Nephron (organoid): ENCODE data around the gene PPP4C.
A peak's percentile ranks its signal among the peaks of the same experiment; 100 is the strongest.

Experiments used
- H3K27ac Mint-ChIP-seq, 3 experiments: 2 replicates each; pipeline ENCODE4 v1.8.0; 2020; ENCODE audit warnings: mixed read lengths in 3 of 3, mild to moderate bottlenecking in 2 of 3, moderate library complexity in 1 of 3
- H3K27me3 Mint-ChIP-seq: 2 replicates; pipeline ENCODE4 v1.8.0; 2021; ENCODE audit warnings: low read depth, mild to moderate bottlenecking, moderate library complexity, mixed read lengths
- H3K36me3 Mint-ChIP-seq: 2 replicates; pipeline ENCODE4 v1.8.0; 2020; ENCODE audit warnings: low read depth, mixed read lengths
- H3K4me1 Mint-ChIP-seq: 2 replicates; pipeline ENCODE4 v1.8.0; 2020; ENCODE audit warnings: mixed read lengths
- H3K4me3 Mint-ChIP-seq, 3 experiments: 2 replicates each; pipeline ENCODE4 v1.8.0; 2020; ENCODE audit warnings: mild to moderate bottlenecking in 3 of 3, mixed read lengths in 3 of 3, moderate library complexity in 2 of 3
- H3K9me3 Mint-ChIP-seq: 2 replicates; pipeline ENCODE4 v1.8.0; 2020; ENCODE audit warnings: mixed read lengths
- TF ChIP-seq, protein P1 (sequence below), 3 experiments: fragments of 200-600 bp; sonication (generic); IDR thresholded peaks; one replicate each; pipeline ENCODE4 v1.5.0; 2021; ENCODE audit warnings: antibody characterized with exemption in 3 of 3; ENCODE audit not compliant: unreplicated experiment in 3 of 3

Gene PPP4C

DNA sequence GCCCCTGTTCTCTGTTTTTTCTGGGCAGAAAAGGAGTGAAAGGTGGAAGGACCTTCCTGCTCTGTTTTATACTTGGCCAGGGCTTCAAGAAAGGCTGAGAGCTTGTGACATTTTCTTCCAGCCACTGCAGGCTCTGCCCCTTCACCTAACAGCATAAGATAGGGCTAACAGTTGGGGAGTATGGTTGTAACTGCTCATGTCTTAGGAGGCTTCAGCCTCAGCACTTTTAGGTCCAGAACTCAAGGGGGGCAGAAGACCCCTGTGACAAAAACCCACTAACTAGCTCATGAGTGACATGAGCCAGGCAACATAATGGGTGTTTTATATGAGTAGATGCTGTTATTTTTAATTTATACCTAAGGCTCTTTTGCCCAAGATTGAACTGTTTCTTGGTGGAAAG is 5.3 kb upstream of the PPP4C start:
- Mint-ChIP-seq H3K4me1 (peaks cover 34% of the 10 kb centered on the region), H3K27me3 (no peaks in the 10 kb centered on the region), H3K27ac (peak overlapping the region; percentile 55 to 66 (median 57)), H3K4me3 (peak overlapping the region; percentile 48 to 83 (median 48)), H3K9me3 (no peaks in the 10 kb centered on the region), H3K36me3 (peaks cover 53% of the 10 kb centered on the region)
- TF ChIP-seq, protein P1, sequence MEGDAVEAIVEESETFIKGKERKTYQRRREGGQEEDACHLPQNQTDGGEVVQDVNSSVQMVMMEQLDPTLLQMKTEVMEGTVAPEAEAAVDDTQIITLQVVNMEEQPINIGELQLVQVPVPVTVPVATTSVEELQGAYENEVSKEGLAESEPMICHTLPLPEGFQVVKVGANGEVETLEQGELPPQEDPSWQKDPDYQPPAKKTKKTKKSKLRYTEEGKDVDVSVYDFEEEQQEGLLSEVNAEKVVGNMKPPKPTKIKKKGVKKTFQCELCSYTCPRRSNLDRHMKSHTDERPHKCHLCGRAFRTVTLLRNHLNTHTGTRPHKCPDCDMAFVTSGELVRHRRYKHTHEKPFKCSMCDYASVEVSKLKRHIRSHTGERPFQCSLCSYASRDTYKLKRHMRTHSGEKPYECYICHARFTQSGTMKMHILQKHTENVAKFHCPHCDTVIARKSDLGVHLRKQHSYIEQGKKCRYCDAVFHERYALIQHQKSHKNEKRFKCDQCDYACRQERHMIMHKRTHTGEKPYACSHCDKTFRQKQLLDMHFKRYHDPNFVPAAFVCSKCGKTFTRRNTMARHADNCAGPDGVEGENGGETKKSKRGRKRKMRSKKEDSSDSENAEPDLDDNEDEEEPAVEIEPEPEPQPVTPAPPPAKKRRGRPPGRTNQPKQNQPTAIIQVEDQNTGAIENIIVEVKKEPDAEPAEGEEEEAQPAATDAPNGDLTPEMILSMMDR (IDR thresholded peaks at IDR 0.05; ENCODE audit: unreplicated experiment in 3 of 3) = no peak

DNA sequence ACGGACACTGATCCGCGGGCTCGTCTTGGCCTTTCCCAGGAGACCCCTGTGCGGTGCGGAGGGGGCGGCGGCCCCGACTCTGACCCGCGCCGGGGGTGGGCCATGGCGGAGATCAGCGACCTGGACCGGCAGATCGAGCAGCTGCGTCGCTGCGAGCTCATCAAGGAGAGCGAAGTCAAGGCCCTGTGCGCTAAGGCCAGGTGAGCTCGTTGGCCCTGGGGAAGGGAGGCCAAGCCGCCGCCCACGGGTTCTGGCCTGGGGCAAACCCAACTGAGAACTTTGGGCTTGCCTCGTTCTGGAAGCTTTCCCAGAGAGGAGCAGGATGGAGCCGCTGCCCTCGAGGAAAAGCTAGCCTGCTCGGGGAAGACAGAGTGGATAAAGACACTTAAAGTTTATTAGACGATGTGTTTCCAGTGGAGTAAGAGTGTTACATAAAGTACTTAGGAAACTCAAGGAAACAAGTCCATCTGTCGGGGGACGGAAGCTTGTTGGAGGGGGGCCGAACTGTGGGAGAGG is 540 bp downstream of the PPP4C start:
- H3K4me3 Mint-ChIP-seq = peak overlapping the region; percentile 95 to 98 (median 97)
- H3K36me3 Mint-ChIP-seq = peaks cover 49% of the 10 kb centered on the region
- no peaks in the 10 kb centered on the region for H3K27me3 Mint-ChIP-seq
- peaks cover 19% of the 10 kb centered on the region for H3K4me1 Mint-ChIP-seq
- H3K27ac Mint-ChIP-seq = peak overlapping the region; percentile 28 to 98 (median 92)
- H3K9me3 Mint-ChIP-seq = no peaks in the 10 kb centered on the region
- TF ChIP-seq, protein P1 (IDR thresholded peaks at IDR 0.05; ENCODE audit: unreplicated experiment in 3 of 3) = no peak

DNA sequence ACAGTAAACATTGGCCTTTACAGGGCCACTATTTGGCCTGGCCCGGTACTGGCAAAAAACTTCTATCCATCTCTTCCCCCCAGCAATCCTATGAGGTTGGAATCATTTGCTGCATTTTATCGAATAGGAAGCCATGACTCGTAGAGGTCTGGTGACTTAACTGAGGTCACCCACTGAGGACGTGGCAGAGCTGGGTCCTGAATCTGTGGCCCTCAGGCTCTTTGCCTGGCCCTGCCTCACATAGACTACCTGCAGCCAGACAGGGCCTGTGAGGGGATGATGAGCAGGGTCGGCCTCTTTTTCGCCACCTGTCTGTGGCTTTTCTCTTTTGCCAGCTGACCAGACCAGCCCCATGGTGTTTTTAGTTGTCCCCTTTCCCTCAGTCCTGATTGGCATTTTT is 1.9 kb downstream of the PPP4C start:
- Mint-ChIP-seq H3K36me3 (peaks cover 46% of the 10 kb centered on the region), H3K4me1 (peaks cover 19% of the 10 kb centered on the region), H3K27ac (peak overlapping the region in 1 of 3 experiments; percentile 46), H3K27me3 (no peaks in the 10 kb centered on the region), H3K4me3 (peak overlapping the region; percentile 95 to 98 (median 97)), H3K9me3 (no peaks in the 10 kb centered on the region)
- TF ChIP-seq, protein P1 (IDR thresholded peaks at IDR 0.05; ENCODE audit: unreplicated experiment in 3 of 3) = no peak

DNA sequence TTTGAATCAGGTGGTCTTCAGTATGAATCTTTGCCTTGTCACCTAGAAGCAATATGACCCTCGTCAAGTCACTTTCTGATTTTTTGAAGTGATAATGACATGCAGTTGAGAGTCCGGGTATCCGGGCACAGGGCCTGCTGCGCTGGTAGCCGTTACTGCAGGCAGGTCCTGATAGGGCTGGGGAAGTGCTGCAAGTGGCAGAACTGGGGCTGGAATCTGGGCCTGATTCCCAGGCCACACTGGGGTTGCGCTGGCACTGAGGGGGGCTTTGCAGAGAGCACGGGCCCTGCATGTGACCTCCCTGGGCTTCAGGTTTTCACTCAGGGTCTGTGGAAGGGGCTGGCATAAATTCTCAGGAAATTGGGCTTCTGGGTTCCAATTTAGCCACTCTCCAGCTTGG is 3.0 kb downstream of the PPP4C start:
- Mint-ChIP-seq H3K9me3 (no peaks in the 10 kb centered on the region), H3K4me1 (peaks cover 19% of the 10 kb centered on the region), H3K36me3 (peaks cover 55% of the 10 kb centered on the region), H3K27ac (no peak overlapping the region), H3K4me3 (peak overlapping the region; percentile 29 to 98 (median 34)), H3K27me3 (no peaks in the 10 kb centered on the region)
- TF ChIP-seq, protein P1 (IDR thresholded peaks at IDR 0.05; ENCODE audit: unreplicated experiment in 3 of 3) = no peak

DNA sequence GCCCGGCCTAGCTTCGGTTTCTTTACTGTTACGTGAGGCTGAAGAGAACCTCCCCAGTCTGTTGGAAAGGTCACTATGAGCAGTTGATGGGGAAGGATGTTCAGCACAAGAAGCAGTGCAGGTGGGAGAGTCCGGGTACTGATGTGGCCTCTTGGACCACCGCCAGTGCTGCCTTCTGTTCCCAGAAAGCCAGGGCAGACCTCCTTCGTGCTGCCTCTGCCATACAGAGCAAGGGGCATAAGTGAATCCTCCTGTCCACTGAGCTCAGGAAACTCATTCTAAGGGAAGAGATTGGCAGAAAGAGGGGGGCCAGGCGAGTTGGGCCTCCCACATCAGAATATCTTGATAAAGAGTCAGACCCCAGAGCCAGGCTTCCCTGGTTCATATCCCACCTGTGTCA is 3.7 kb downstream of the PPP4C start:
- H3K4me1 Mint-ChIP-seq = peaks cover 19% of the 10 kb centered on the region
- no peaks in the 10 kb centered on the region for H3K9me3 Mint-ChIP-seq
- no peaks in the 10 kb centered on the region for H3K27me3 Mint-ChIP-seq
- peaks cover 59% of the 10 kb centered on the region for H3K36me3 Mint-ChIP-seq
- peak overlapping the region; percentile 7 to 67 (median 44) for H3K4me3 Mint-ChIP-seq
- TF ChIP-seq, protein P1 (IDR thresholded peaks at IDR 0.05; ENCODE audit: unreplicated experiment in 3 of 3) = no peak
- H3K27ac Mint-ChIP-seq = no peak overlapping the region

DNA sequence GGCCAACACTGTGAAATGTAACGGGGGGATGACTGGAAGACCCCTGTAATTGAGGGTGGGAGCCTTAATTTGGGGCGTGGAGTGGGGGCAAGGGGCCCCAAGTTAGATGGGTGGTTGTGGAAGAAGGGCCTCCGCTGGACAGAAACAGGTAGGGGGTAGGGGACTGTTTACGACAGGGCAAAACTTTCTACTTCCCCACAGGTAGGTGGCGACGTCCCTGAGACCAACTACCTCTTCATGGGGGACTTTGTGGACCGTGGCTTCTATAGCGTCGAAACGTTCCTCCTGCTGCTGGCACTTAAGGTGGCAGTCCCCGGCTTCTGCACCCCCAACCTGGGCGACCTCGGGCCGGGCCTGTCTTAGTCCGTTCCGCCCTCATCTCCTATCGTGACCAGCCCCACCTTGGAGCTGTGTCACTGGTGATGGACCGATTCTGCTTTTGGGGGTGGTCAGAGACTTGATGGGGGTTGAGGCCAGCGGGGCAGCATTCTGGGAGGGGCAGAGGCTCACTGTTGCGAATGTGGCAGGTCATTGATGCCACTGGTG is 6.8 kb downstream of the PPP4C start:
- H3K27me3 Mint-ChIP-seq = no peaks in the 10 kb centered on the region
- H3K36me3 Mint-ChIP-seq = peaks cover 53% of the 10 kb centered on the region
- H3K4me1 Mint-ChIP-seq = peaks cover 5% of the 10 kb centered on the region
- TF ChIP-seq, protein P1 (IDR thresholded peaks at IDR 0.05; ENCODE audit: unreplicated experiment in 3 of 3) = no peak
- no peaks in the 10 kb centered on the region for H3K9me3 Mint-ChIP-seq
- no peak overlapping the region for H3K27ac Mint-ChIP-seq
- no peak overlapping the region for H3K4me3 Mint-ChIP-seq
